Mesenchymal stem cell (in vitro differentiated cells and primary cell): Measurements from ENCODE around the gene LYZL4.

Source experiments
- DNase-seq: peaks from one replicate; pipeline ENCODE4 v3.0.0-alpha.2; 2013
- H2AFZ ChIP-seq: one replicate; pipeline ENCODE4 v1.6.1; 2013; ENCODE audit warnings: low read depth, mild to moderate bottlenecking, control low read depth, inconsistent platforms, low read length, moderate library complexity
- H2AK5ac ChIP-seq: 2 replicates; pipeline ENCODE4 v1.6.1; 2013; ENCODE audit warnings: low read length, moderate library complexity, mild to moderate bottlenecking, inconsistent platforms; ENCODE audit not compliant: severe bottlenecking
- H2BK120ac ChIP-seq: one replicate; pipeline ENCODE4 v1.6.1; 2013; ENCODE audit warnings: low read depth, mild to moderate bottlenecking, inconsistent platforms, low read length, moderate library complexity
- H2BK12ac ChIP-seq, 2 experiments: one replicate each; pipeline ENCODE4 v1.6.1; 2013; ENCODE audit warnings: inconsistent platforms in 2 of 2, low read length in 2 of 2, mild to moderate bottlenecking in 2 of 2, moderate library complexity in 2 of 2, control low read depth in 1 of 2
- H2BK15ac ChIP-seq: one replicate; pipeline ENCODE4 v1.6.1; 2013; ENCODE audit warnings: mild to moderate bottlenecking, low read depth, inconsistent platforms; ENCODE audit not compliant: poor library complexity, severe bottlenecking
- H2BK5ac ChIP-seq: 2 replicates; pipeline ENCODE4 v1.6.1; 2013; ENCODE audit warnings: low read depth, mild to moderate bottlenecking, low read length, control low read depth, inconsistent platforms; ENCODE audit not compliant: poor library complexity, severe bottlenecking
- H3K14ac ChIP-seq, 2 experiments: one replicate each; pipeline ENCODE4 v1.6.1; 2013; ENCODE audit warnings: inconsistent platforms in 2 of 2, low read length in 2 of 2, control low read depth in 1 of 2, mild to moderate bottlenecking in 1 of 2, moderate library complexity in 1 of 2
- H3K18ac ChIP-seq, 2 experiments: one replicate each; pipeline ENCODE4 v1.6.1; 2013; ENCODE audit warnings: inconsistent platforms in 2 of 2, low read length in 2 of 2, control low read depth in 1 of 2, low read depth in 1 of 2, mild to moderate bottlenecking in 1 of 2
- H3K23ac ChIP-seq, 2 experiments: one replicate each; pipeline ENCODE4 v1.6.1; 2013; ENCODE audit warnings: inconsistent platforms in 2 of 2, low read length in 2 of 2, mild to moderate bottlenecking in 2 of 2, moderate library complexity in 2 of 2, control low read depth in 1 of 2
- H3K27ac ChIP-seq: 2 replicates; pipeline ENCODE4 v1.5.1; 2013; ENCODE audit warnings: mild to moderate bottlenecking, moderate library complexity, low read length, control low read depth, inconsistent platforms; ENCODE audit not compliant: poor library complexity, severe bottlenecking
- H3K27me3 ChIP-seq, 2 experiments: 2 replicates each; pipeline versions ENCODE4 v1.6.1 to v1.7.0; 2013; ENCODE audit warnings: low read length in 2 of 2, mild to moderate bottlenecking in 2 of 2, moderate library complexity in 2 of 2, control low read depth in 1 of 2, inconsistent platforms in 1 of 2; ENCODE audit not compliant: control insufficient read depth in 1 of 2, insufficient read depth in 1 of 2
- H3K36me3 ChIP-seq, 2 experiments: 2 replicates each; pipeline versions ENCODE4 v1.6.1 to v1.7.0; 2013; ENCODE audit warnings: low read length in 2 of 2, control low read depth in 1 of 2, inconsistent platforms in 1 of 2, low read depth in 1 of 2, mild to moderate bottlenecking in 1 of 2; ENCODE audit not compliant: insufficient read depth in 2 of 2, control insufficient read depth in 1 of 2
- H3K4ac ChIP-seq, 2 experiments: one replicate each; pipeline ENCODE4 v1.6.1; 2013; ENCODE audit warnings: inconsistent platforms in 2 of 2, low read length in 2 of 2, mild to moderate bottlenecking in 2 of 2, moderate library complexity in 2 of 2, control low read depth in 1 of 2, low read depth in 1 of 2
- H3K4me1 ChIP-seq: 2 replicates; pipeline ENCODE4 v1.6.1; 2013; ENCODE audit warnings: low read depth, low read length, control low read depth; ENCODE audit not compliant: control insufficient read depth, insufficient read depth
- H3K4me2 ChIP-seq: 2 replicates; pipeline ENCODE4 v1.6.1; 2013; ENCODE audit warnings: low read length, mild to moderate bottlenecking, inconsistent platforms; ENCODE audit not compliant: poor library complexity, severe bottlenecking
- H3K4me3 ChIP-seq, 2 experiments: 2 replicates each; pipeline versions ENCODE4 v1.5.1 to v1.7.0; 2013; ENCODE audit warnings: low read length in 2 of 2, mild to moderate bottlenecking in 2 of 2, control low read depth in 1 of 2, low read depth in 1 of 2; ENCODE audit not compliant: insufficient read depth in 1 of 2
- H3K79me1 ChIP-seq: replicated peaks from 2 replicates; pipeline ENCODE4 v1.6.1; 2013; ENCODE audit warnings: mild to moderate bottlenecking, control low read depth, low read length, inconsistent platforms; ENCODE audit not compliant: poor library complexity, severe bottlenecking
- H3K9ac ChIP-seq: 2 replicates; pipeline ENCODE4 v1.7.0; 2013; ENCODE audit warnings: mild to moderate bottlenecking, low read length, moderate library complexity
- H3K9me3 ChIP-seq: 2 replicates; pipeline ENCODE4 v1.7.0; 2013; ENCODE audit warnings: mild to moderate bottlenecking, low read length; ENCODE audit not compliant: control insufficient read depth
- H4K8ac ChIP-seq: one replicate; pipeline ENCODE4 v1.6.1; 2013; ENCODE audit warnings: inconsistent platforms, mild to moderate bottlenecking, low read length, moderate library complexity
- H4K91ac ChIP-seq: one replicate; pipeline ENCODE4 v1.6.1; 2013; ENCODE audit warnings: mild to moderate bottlenecking, low read length, inconsistent platforms
- WGBS: methylation state at CpG from one replicate; pipeline ENCODE4 v1.1.7; 2013; ENCODE audit warnings: mixed read lengths; 5-methylcytosine and 5-hydroxymethylcytosine counted together

The LYZL4 gene

DNA sequence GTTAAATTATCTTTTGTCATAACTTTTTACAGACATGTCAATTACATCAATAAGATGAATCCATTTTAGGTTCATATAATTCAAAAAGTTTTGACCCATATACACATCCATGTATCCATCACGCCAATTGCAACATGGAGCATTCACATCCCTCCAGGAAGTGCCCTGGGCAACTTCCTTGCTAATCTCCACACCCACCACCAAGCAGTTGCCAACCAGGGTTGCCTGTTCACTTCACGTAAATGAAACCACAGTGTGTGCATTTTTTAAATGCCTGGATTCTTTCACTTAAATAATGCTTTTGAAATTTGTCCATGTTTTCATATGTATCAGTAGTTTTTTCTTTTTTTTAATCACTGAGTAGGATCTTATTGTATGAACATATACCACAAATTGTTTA is 40.7 kb upstream of the LYZL4 start:
- WGBS = 88% methylated on average over 1 of the region's 2 CpGs
- H2BK5ac ChIP-seq = no peak overlapping the region
- no peak overlapping the region for H3K4ac ChIP-seq
- no peak overlapping the region for H3K27ac ChIP-seq
- no peak overlapping the region for H2BK12ac ChIP-seq
- H3K18ac ChIP-seq = no peak overlapping the region
- H2AFZ ChIP-seq = no peak overlapping the region
- no peak overlapping the region for H2BK120ac ChIP-seq
- H3K4me2 ChIP-seq = no peak overlapping the region
- H3K9me3 ChIP-seq = peaks cover 3% of the 10 kb centered on the region
- H3K4me3 ChIP-seq = no peak overlapping the region
- no peak overlapping the region for H3K14ac ChIP-seq
- H3K23ac ChIP-seq = no peak overlapping the region
- H3K27me3 ChIP-seq = peaks cover 8 to 45% of the 10 kb centered on the region in 2 experiments
- no peaks in the 10 kb centered on the region for H3K36me3 ChIP-seq
- H4K8ac ChIP-seq = no peak overlapping the region
- no peak for DNase-seq
- H3K9ac ChIP-seq = no peak overlapping the region
- H3K4me1 ChIP-seq = no peaks in the 10 kb centered on the region
- H3K79me1 ChIP-seq = no peaks in the 10 kb centered on the region
- no peak overlapping the region for H2BK15ac ChIP-seq
- no peak overlapping the region for H4K91ac ChIP-seq
- H2AK5ac ChIP-seq = no peak overlapping the region

DNA sequence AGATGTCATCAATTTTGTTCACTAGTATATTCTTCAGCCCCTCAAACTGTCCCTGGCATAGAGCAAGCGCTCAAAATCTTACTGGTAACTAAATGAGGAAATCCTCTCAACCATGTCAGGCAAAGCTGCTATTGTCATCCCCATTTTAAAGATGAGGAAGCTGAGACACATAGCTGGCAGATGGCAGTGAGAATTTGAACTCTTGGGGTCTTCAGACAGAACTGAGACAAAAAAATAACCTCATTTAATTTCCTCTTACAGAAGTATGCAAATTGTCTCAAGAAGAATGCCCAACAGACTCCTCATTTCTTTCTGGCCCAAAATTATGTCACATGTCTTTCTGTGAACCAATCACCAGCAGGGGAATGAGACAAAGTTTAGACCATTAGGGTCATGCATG is 40.2 kb upstream of the LYZL4 start:
- Histone ChIP-seq H3K18ac (no peak overlapping the region), H3K14ac (no peak overlapping the region), H2BK15ac (no peak overlapping the region), H2BK120ac (no peak overlapping the region), H3K27me3 (peaks cover 13 to 48% of the 10 kb centered on the region in 2 experiments), H3K4me1 (no peaks in the 10 kb centered on the region), H3K23ac (no peak overlapping the region), H3K4me3 (no peak overlapping the region), H3K9ac (no peak overlapping the region), H3K9me3 (peaks cover 3% of the 10 kb centered on the region), H3K79me1 (no peaks in the 10 kb centered on the region), H2BK12ac (no peak overlapping the region), H3K4me2 (no peak overlapping the region), H3K4ac (no peak overlapping the region), H3K27ac (no peak overlapping the region), H4K91ac (no peak overlapping the region), H2AFZ (no peak overlapping the region), H3K36me3 (no peaks in the 10 kb centered on the region), H2BK5ac (no peak overlapping the region), H4K8ac (no peak overlapping the region), H2AK5ac (no peak overlapping the region)
- 100% methylated on average over 1 of the region's 1 CpG for WGBS
- no peak for DNase-seq

DNA sequence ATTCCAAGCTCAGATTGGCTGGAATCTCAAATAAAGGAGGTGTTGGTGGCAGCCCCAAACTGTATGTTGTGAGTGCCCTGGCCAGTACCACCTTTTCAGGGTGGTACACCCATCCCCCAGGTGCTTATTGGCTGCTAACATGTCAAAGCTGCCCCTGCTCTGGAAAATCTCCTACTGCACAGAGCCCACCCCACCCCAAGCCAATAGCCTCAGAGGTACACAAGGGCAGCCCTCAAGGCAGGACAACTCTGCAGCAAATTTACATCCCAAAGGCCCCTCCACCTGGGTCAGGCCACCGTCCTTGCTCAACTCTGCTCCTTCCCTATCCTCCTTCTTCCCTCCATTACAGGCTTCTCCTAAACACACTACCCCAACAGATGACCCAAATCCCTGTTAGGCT is 37.1 kb upstream of the LYZL4 start:
- no peak overlapping the region for H3K4ac ChIP-seq
- no peaks in the 10 kb centered on the region for H3K9me3 ChIP-seq
- H3K36me3 ChIP-seq = no peaks in the 10 kb centered on the region
- DNase-seq = no peak
- H3K79me1 ChIP-seq = no peaks in the 10 kb centered on the region
- no peak overlapping the region for H2AK5ac ChIP-seq
- no peak overlapping the region for H2BK120ac ChIP-seq
- H2BK15ac ChIP-seq = no peak overlapping the region
- peaks cover 22 to 71% of the 10 kb centered on the region in 2 experiments for H3K27me3 ChIP-seq
- H3K14ac ChIP-seq = no peak overlapping the region
- H4K91ac ChIP-seq = no peak overlapping the region
- H3K4me3 ChIP-seq = no peak overlapping the region
- no peak overlapping the region for H2BK12ac ChIP-seq
- WGBS = 57% methylated on average over 1 of the region's 1 CpG
- H3K4me2 ChIP-seq = no peak overlapping the region
- no peak overlapping the region for H2BK5ac ChIP-seq
- no peak overlapping the region for H3K18ac ChIP-seq
- H3K23ac ChIP-seq = no peak overlapping the region
- no peak overlapping the region for H3K9ac ChIP-seq
- no peak overlapping the region for H3K27ac ChIP-seq
- H2AFZ ChIP-seq = no peak overlapping the region
- H3K4me1 ChIP-seq = no peaks in the 10 kb centered on the region
- H4K8ac ChIP-seq = no peak overlapping the region

DNA sequence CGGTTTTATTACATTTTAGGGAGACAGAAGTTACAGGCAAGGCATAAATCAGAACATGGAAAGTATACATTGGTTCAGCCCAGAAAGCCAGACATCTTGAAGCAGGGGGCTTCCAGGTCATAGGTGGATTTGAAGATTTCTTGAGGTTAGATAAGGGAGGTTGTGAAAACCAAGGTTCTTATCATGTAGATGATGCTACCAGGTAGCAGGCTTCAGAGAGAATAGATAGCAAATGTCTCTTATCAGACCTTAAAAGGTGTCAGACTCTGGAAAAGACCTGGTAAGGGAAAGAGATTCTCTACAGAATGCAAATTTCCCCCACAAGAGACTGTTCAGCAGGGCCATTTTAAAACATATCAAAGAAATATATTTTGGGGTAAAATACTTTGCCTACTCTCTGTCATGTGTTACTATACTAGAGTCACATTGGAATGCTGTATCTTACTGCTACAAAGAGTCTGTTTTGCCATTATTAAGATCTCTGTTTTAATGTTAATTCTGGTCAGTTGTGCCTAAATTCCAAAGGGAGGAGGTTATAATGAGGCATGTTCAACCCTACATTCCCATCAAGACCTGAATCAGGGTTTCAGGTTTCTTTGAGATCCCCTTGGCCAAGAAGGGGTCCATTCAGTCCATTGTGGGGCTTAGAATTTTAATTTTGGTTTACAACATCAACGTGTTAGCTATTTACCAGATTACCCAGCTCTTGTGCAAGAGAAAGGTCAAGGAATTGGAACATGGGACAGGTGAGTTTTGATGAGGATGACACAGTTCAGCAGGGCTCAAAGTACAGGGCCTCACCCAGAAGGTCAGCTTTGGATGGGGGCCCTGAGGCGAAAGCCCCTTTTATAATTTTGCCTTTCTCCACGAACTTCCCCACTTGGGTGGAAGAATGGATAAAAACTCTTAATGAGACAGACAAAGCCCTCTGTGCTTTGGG is 36.0 kb upstream of the LYZL4 start:
- Histone ChIP-seq H3K4me1 (no peaks in the 10 kb centered on the region), H3K23ac (no peak overlapping the region), H2BK15ac (no peak overlapping the region), H2BK120ac (no peak overlapping the region), H2BK12ac (no peak overlapping the region), H3K79me1 (no peaks in the 10 kb centered on the region), H3K9me3 (no peaks in the 10 kb centered on the region), H4K91ac (no peak overlapping the region), H3K18ac (no peak overlapping the region), H3K36me3 (no peaks in the 10 kb centered on the region), H3K4me3 (no peak overlapping the region), H3K4ac (no peak overlapping the region), H3K14ac (no peak overlapping the region), H2BK5ac (no peak overlapping the region), H2AFZ (no peak overlapping the region), H3K27me3 (peaks cover 25 to 75% of the 10 kb centered on the region in 2 experiments), H4K8ac (no peak overlapping the region), H3K4me2 (no peak overlapping the region), H3K9ac (no peak overlapping the region), H2AK5ac (no peak overlapping the region), H3K27ac (no peak overlapping the region)
- 89% methylated on average over 3 of the region's 4 CpGs for WGBS
- DNase-seq = no peak
